ENCODE measurements around the gene TBC1D8.
"Not testable (repeated sequence)": the region's sequence is repeated elsewhere in the genome, so short reads cannot be mapped to it uniquely, and the experiment has no call there.

Gene TBC1D8

GRCh38 chr2:101063352-101064124 lies 87.6 kb downstream of the TBC1D8 start:
- DNase-seq = no peak

GRCh38 chr2:101058386-101058785 lies 92.8 kb downstream of the TBC1D8 start:
- DNase-seq = no peak

DNA sequence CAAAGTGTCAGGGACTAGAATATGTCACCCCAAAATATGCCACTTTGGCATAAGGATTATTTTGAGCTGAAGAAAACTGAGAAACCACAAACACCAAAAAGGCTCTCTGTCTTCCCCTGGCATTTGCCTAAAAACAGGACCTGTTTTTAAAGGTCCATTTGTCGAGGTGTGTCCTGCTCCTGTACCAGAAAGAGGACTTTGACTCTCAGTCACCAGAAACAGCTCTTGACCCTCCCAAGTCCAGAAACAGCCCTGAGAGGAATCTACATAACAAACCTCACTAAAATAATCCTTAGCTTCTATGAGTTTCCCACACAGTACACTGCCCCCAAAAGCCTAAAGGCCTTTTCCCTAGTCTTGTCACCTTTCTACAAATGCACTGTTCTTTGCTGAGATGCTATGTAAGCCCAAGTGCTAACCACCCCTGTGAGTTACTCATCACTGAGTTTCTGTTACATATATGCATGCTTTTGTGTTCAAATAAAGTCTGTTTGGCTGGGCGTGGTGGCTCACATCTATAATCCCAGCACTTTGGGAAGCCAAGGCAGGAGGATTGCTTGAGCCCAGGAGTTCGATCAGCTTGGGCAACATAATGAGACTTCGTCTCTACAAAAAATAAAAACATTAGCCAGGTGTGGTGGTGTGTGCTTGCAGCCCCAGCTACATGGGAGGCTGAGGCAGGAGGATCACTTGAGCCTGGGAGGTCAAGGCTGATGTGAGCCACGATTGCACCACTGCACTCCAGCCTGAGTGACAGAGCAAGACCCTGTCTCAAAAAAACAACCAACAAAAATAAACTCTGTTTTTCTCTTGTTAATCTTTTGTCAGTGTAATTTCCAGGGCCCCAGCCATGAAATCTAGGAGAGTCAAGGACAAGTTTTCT lies 93.9 kb downstream of the TBC1D8 start:
- DNase-seq = no peak

GRCh38 chr2:101053117-101053516 lies 98.1 kb downstream of the TBC1D8 start:
- no peak for DNase-seq

- no peak for DNase-seq
Measured at GRCh38 chr2:101052147-101052546, 99.0 kb downstream of the TBC1D8 start.

- not testable (repeated sequence) for DNase-seq
Measured at GRCh38 chr2:101050886-101051285, 100.3 kb downstream of the TBC1D8 start.

GRCh38 chr2:101048756-101049155 lies 102.4 kb downstream of the TBC1D8 start:
- DNase-seq = no peak

DNA sequence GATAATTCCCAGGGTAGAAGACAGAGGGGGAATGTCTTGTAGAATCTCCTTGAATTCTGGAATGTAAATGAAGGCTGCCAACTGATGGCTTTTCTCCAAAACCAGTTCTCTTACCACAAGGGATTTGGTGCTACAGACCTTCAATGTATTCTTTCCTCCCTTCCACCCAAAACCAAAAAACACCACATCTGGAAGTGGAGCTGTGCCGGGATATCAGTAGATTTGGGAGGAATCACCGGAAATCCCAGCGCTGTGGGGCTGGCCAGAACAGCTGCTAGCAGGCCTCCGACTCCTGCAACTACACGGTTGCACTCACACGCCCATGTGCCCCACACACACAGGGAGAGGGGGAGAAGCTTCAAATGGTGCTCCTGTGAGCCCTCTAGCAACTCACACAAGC lies 103.4 kb downstream of the TBC1D8 start:
- DNase-seq = no peak

GRCh38 chr2:101047075-101047766 lies 104.0 kb downstream of the TBC1D8 start:
- DNase-seq = no peak

DNA sequence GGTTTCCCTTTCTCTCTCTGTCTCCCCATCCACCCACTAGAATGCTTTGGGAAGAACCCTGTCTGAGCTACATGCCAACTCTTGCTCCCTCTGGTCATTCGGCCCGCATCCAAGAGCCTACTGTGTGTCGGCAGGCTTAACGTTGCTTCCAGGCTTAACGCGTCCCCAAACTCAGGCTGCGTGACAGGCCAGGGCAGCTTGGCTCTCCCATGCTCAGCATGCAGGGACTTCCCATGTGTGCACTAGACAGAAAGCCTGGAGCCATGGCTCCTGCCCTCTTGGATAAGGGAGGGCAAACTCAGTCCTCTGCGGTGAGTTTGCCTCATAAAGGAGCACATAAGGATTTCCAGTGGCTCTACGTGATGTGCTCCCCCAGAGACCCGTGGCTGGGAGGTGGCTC lies 105.9 kb downstream of the TBC1D8 start:
- no peak for DNase-seq

GRCh38 chr2:101041413-101041812 lies 109.8 kb downstream of the TBC1D8 start:
- DNase-seq = no peak

DNA sequence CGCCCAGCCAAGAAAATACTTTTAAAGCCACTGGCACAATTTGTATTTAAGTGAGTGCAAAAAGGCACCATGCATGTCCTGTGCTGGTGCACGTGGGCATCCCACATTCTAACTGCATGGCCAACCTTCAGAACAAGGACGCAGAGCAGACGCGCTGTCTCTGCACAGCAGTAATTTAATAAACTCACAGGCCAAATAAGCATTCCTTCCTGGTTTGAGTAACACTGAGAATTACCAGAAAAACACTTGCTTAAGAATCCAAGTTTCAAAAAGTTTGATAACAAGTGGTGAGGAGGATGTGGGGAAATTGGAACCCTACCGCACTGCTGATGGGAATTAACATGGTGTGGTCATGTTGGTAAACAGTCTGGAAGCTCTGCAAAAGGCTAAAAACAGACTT lies 110.4 kb downstream of the TBC1D8 start:
- DNase-seq = no peak

GRCh38 chr2:101040072-101040471 lies 111.1 kb downstream of the TBC1D8 start:
- no peak for DNase-seq

- DNase-seq = no peak
Measured at GRCh38 chr2:101038455-101039255, 112.5 kb downstream of the TBC1D8 start.

GRCh38 chr2:101037161-101037755 lies 113.9 kb downstream of the TBC1D8 start:
- DNase-seq = no peak

DNA sequence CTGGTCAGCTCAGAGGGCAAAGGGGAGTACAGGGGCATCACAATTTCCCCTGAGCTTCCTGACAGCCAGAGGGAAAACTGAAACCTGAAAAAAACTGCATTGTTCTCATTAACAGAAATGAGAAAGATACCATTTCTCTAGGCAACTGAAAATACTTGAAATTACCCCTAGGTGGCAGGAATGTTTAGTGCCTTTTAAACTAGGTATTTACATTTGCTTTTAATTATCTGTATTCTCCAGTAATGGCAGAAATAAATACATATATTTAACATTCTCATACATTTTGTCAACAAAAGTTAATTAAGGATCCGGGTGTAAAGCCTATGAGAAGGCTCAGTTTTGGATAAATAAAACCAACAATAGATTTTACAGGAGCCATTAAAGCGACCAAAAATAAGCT lies 114.6 kb downstream of the TBC1D8 start:
- DNase-seq = no peak

DNA sequence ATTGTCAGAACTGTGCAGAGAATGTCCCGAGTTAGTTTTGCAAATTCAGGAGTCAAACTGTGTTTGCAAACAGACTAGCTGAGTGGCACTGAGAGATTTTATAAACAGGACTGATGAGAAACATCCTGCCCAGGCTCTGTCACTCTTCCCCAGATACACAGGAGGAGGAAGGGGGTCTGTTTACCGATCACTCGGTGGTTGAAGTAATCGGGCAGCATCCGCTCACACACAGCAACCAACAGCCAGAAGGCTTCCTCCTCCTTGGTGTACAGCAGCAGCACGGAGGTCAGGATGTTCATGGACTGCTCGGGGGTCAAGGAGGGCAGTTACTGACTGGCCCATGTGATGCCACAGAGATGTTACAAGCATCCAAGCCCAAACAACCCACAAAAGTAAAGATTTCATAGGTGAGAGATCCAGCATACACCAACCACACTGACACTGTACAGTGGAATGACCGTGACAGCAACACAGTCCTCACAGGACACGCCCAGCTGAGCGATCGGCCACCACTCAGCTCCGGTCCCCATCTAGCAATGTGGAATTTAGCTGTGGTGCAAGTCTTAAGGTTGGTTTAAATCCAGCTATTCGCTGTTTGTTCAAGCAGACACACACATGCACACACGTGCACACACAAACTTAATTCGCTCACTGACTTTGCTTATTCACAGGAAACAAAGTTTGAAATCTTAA lies 119.0 kb downstream of the TBC1D8 start:
- DNase-seq = no peak

GRCh38 chr2:101030866-101031554 lies 120.2 kb downstream of the TBC1D8 start:
- no peak for DNase-seq

GRCh38 chr2:101027852-101028251 lies 123.3 kb downstream of the TBC1D8 start:
- no peak for DNase-seq

- no peak for DNase-seq
Measured at GRCh38 chr2:101026923-101027469, 124.2 kb downstream of the TBC1D8 start.

DNA sequence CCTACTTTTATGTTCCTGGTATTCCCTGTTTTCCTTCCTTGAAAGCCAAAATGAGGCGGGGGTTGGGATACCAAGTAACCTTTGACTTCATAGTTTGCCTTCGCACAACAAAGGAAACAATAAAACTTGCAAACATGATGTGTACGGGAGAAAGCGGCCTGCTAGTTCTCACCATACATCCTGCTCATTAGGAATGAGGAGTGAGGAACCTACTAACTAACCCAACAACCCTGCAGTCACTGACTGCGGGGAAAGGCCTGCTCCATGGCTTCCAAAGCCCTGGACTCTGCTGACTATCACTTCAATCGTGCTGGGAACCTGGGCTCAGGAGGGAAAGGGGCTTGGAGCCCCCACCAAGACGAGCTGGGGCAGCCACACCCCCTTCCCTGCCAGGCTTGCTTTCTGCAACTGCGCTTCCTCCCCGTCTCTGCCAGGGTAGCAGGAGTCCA lies 124.9 kb downstream of the TBC1D8 start:
- no peak for DNase-seq

All from activated naive CD4-positive, alpha-beta T cell treated with anti-CD3 and anti-CD28 coated beads, Interleukin-2, amount 50 U/mL, for 16 hours (primary cell).